NCI-H345 (cell line): Measurements from ENCODE around the gene ATP6V0E1.
"Not testable (repeated sequence)": the region's sequence is repeated elsewhere in the genome, so short reads cannot be mapped to it uniquely, and the experiment has no call there.

ENCODE experiments used
- DNase-seq: peaks from one replicate; lab custom pipeline; 2025; lab: John Stamatoyannopoulos, UW

Gene ATP6V0E1

DNA sequence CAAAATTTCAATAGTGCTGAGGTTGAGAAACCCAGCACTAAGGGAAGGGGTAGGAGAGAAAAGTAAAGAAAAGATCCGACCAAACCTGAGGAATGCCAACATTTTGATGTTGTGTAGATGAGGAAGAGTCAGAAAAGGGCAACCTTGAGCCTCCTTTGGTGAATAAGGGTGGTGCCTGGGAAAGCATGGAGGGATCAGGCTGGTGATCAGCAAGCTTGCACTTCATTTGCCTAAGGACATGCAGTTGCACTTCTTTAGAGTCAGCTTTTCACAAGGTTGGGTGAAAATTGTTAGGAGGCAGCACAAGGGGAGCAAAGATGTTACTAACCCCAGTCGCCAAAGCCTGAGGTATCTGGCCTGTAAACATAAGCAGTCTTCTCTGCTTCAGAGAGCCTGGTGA lies 20.4 kb downstream of the ATP6V0E1 start:
- DNase-seq, result no peak

DNA sequence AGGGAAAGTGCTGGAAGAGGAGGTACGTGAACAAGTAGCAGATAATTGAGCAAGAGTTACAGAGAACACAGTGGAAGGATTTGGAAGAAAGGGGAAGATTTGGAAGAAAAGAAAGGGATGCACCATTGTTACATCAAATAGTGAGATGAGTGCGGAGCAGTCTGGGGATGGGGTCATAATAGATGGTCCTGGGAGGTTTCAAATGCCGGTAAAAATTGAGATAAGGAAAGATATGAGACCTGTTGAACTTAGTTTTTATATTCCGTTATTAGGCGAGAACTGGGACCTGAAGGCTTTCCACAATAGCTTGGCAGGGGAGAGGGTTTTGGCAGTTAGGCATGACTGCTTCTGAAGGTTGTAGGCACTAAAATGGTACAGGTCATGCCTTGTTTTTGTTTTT lies 20.9 kb downstream of the ATP6V0E1 start:
- no peak for DNase-seq

DNA sequence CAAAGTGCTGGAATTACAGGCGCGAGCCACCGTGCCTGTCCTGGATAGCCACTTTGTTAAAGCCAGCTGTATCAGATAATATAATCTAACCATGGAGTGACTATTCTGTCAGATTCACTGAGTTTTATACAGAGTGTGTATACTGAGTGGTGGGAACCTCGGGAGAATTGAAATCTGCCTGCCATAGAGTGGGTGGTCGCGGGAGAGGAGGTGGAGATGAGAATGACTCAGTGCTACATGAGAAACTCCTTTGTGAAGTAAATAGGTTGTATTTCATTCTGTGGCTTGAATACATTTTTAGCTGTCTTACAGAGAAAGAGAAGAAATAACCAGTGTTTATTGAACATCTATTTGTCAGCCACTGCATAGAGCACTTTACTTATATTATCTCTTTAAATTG lies 26.4 kb downstream of the ATP6V0E1 start:
- DNase-seq, result no peak

DNA sequence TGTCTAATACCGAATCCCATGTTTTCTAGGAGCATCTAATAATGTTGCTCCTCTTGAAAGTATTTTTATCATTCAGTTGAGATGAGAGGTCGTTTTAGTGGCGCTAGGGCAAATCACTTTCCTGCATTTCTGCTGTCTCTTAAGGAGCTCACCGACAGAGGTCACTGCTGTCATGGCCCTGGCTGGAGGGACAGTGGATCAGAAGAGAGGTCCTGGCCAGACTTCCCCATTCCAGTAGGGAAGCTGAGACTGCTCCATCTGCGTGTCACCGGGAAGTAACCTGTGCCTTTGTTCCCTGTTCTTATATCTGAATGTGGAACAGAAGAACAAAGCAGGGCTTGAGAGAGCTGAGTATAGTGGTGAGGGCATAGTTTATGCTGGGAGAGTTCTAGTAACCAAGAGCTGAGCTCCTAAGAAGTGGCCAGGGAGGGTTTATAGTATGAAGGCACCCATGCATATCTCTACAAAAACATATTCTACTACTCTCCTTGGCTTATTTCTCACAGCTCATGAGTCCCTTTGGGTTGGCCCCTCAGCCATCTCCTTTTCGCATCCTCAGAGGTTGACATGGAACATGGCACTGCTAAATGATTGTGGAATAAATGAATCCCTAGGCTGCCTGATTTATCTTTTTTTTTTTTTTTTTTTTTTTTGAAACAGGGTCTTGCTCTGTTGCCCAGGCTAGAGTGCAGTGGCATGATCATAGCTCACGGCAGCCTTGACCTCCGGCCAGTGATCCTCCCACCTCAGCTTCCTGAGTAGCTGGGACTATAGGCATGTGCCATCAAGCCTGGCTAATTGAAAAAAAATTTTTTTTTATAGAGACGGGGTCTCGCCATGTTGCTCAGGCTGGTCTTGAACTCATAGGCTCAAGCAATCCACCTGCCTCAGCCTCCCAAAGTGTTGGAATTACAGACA lies 27.2 kb downstream of the ATP6V0E1 start:
- no peak for DNase-seq

DNA sequence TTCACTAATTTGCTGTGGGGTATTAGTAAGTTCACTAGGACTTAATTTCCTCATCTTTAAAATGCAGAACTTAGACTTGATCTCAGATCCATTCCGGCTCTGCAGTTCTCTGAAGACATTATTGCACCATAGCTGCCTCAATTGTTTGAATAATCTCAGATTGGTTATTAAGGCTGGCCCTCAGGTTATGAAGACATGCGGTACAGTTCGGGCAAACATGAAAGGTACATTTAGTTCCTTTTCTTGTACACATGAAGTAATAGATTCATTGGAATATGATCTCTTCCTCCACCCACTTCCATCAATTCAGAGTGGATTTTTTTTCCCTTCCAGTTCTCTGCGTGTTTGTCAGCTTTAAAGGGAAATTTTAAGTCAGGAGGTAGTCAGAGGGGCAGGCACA lies 28.0 kb downstream of the ATP6V0E1 start:
- no peak for DNase-seq

DNA sequence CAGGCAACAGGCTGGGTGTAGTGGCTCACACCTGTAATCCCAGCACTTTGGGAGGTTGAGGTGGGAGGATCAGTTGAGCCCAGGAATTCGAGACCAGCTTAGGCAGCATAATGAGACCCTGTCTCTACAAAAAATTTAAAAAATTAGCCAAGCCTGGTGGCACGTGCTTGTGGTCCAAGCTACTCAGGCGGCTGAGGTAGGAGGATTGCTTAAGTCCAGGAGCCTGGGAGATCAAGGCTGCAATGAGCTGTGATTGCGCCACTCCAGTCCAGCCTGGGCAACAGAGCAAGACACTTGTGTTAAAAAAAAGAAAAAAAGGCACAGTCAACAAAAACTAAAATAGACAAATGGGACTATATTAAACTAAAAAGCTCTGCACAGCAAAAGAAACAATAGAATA lies 29.3 kb downstream of the ATP6V0E1 start:
- no peak for DNase-seq

DNA sequence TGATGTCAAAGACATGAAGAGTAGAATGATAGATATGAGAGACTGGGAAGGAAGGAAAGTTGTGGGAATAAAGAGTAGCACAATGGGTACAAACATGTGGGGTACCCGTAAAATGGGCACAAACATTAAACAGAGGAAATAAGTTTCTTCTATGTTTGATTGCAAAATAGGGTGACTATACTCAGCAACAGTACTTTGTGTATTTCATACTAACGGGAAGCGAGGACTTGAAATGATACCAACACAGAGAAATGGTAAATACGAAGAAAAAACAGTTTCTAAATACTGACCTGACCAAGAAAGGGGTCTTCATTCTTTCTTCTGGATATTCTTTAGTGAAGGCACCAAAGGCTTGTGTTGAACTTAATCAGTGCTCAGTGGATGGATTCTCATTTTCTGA lies 31.1 kb downstream of the ATP6V0E1 start:
- no peak for DNase-seq

DNA sequence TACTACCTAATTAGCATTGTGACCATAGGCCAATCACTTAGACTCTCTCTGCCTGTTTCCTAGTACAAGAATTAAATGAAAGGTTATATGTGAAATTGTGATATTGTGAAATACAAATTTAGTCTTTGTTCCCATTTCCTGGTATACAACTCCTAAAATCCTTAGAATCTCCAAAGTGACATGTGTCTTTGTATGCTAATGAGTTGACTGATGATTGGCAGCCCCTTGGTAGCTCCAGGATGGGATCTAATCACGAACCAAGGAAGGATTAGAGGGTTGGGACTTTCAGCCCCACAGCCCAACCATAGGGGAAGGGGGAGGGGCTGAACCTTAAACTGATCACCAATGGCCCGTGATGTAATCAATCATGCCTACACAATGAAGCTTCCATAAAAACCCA lies 31.6 kb downstream of the ATP6V0E1 start:
- no peak for DNase-seq

DNA sequence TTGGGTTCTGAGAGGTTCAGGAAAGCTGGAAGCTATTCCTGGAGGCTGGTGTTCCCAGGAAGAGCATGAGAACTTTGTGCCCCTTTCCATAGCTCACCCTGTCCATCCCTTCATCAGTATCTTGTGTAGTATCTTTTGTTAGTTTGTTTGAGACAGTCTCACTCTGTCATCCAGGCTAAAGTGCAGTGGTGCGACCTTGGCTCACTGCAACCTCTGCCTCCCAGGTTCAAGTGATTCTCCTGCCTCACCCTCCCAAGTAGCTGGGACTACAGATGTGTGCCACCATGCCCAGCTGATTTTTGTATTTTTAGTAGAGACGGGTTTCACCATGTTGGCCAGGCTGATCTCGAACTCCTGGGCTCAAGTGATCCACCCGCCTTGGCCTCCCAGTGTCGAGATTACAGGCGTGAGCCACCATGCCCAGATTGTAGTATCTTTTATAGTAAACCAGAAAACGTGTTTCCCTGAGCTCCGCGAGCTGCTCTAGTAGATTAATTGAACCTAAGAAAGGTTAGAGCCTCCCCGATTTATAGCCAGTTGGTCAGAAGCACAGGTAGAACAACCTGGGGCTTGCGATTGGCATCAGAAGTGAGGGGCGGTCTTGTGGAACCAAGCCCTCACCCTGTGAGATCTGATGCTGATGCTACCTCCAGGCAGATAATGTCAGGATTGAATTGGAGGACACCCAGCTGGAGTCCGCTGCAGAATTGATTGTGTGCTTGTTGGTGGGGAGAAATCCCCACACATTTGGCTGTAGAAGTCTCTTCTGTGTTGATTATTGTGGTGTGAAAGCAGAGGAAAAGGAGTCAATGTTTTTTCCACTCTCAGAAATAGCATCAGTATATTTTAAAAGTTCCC lies 32.3 kb downstream of the ATP6V0E1 start:
- no peak for DNase-seq

DNA sequence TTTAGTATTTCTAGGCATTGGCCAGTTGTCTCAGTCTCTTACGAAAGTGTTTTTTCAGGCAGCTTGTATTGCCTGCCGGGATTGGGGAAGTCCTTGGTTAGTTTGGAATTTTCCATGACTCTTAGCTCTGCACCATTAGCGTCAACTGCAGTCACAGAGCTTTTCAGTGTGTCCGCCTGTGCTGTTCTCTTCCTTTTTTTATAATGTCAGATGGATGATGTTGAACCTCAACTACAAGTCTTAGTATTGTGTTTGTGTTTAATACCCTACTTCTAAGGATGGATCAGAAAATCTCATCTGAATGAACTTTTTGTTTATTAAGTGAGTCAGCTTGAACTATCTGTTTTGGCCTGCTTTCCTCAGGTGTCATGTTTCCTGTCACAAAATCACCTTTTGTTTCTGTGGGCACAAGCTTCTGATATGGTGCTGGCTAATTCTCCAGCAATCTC lies 33.1 kb downstream of the ATP6V0E1 start:
- DNase-seq, result peak; percentile 2

DNA sequence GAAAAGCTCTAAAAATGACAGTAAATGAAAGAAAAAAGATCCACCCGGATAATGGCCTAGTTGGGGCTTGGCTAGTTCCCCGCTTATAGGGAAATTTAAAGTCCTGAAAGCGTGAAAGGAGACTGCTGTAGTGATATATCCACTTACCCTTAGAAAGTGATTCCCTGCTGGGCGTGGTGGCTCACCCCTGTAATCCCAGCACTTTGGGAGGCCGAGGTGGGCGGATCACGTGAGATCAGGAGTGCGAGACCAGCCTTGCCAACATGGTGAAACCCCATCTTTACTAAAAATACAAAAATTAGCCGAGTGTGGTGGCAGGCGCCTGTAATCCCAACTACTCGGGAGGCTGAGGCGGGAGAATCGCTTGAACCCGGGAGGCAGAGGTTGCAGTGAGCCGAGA lies 33.5 kb downstream of the ATP6V0E1 start:
- not testable (repeated sequence) for DNase-seq

DNA sequence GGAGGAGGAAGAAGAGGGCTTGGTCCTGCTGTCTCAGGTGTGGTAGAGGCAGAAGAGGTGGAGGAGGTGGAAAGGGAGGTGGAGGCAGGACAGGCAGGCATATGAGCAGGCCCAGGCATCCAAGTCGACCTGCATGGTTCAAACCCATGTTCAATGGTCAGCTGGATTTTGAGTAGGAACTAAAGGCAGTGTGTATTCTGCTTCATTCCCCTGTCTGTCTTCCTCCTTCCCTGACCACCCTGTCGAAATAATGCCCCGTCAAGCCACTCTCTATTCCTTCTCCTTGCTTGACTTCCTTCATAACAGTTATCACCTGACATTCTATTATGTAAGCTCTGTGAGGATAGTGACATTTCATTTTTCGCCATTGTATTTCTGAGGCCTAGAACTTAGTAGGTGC lies 34.8 kb downstream of the ATP6V0E1 start:
- DNase-seq, result no peak

DNA sequence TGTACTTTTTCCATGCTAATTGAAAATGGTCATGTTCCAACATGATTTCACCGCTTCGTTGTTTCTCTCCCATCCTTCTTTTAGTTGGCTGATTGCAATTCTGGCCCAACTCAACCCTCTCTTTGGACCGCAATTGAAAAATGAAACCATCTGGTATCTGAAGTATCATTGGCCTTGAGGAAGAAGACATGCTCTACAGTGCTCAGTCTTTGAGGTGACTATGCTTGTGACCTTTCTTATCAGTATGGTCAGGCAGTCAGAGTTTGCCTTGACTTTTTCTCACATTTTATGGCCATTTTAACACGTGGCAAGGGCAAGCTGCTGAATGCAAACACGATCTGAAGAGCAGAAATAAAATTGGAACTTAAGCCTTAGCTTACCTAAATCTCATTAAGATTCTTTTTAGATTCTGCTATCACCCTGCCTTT lies 36.6 kb downstream of the ATP6V0E1 start:
- no peak for DNase-seq

DNA sequence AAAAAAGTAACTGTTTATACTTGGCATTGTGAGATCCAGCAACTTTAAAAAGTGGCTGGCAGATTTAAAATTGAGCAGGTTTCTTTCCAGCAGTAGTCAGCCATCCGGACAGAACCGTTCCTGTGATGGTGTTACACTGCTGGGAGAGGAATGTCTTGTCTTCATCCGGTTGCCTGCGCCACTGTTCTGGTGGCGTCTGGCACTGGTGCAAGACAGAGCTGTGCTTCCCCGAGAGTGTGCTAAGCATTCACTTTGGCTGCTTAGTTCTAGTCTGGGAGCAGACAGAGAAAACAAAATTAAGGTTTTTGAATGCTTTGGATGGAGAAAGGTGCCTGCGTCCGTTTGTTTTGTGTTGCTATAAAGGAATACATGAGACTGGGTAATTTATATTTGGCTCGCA lies 37.1 kb downstream of the ATP6V0E1 start:
- DNase-seq, result no peak

DNA sequence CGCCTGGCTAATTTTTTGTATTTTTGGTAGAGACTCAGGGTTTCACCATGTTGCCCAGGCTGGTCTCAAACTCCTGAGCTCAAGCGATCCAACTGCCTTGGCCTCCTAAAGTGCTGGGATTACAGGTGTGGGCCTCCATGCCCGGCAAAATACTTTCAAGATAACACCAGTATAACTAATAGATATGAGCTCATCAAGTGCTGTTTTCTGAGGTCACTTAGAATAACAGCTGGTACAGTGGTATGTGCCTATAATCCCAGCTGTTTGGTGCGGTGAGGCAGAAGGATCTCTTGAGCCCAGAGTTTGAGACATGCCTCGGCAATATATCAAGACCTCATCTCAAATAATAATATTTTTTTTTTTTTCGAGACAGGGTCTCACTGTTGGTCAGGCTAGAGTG lies 42.1 kb downstream of the ATP6V0E1 start:
- no peak for DNase-seq

DNA sequence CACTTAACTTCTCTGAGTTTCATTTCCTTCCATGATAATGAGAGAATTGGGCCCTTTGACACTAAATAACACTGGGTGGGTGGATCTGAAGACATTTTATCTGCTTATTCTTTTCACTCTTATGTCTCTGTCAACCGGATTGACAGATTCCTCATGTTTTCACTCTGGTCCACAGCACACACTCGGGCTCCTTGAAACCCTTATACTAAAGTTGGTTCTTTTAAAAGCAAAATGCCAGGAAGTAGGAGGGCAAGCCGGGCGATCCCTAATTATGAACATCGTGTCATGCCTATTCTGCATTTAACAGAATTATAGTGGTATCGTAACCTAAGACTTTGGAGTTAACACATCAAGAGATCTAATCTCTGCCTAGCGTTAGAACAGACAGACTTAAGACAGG lies 44.3 kb downstream of the ATP6V0E1 start:
- no peak for DNase-seq

DNA sequence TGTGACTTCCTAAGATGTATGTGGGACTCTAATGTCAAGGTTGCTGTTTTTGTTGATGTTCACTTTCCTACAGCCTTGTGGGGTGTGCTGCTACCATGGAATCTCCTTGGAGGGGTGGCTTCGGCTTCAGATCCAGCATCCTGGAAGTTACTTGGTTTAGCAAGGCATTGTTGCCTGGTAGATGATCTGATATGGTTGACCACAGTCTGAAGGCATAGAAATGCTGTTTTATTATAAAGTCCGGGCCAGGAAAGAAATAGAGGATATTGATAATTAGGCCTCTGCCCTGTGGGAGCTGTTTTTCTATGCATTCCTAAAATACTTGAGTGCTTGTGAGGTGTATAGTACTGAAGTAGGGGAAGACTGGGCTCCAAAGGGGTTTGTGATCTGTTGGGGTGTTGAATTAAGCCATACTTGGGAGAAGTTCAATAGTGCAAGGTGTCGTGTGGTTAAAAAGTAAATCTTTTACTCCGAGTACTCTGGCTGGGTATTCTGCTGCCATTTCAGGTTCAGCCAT lies 45.3 kb downstream of the ATP6V0E1 start:
- DNase-seq, result no peak

DNA sequence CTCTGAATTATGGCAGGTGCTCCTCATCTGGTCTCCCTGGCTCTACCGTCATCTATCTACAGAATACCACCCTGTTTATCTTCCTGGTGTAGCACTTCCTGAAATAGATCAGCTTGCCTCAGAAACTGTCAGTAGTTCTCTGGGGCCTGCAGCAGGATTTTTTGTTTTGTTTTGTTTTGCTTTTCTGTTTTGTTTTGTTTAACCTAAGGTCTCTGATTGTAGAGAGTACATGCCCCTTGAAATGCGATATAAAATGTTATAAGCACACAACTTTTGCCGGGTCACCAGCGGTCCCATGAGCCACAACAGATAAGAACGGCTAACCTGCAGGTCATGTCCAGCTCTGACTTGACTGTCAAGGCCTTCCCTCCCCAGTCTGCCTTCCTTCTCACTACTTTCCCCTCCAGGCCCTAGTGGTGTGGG lies 45.9 kb downstream of the ATP6V0E1 start:
- no peak for DNase-seq

DNA sequence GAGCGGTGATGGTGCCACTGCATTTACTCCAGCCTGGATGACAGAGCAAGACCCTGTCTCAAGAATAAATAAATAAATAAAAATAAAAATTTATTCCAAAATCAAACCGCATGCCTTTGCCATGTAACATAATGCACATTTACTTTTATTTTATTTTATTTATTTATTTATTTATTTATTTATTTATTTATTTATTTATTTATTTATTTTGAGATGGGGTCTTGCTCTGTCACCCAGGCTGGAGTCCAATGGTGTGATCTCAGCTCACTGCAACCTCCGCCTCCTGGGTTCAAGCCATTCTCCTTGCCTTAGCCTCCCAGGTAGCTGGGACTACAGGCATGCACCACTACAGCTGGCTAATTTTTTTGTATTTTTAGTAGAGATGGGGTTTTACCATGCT lies 48.5 kb downstream of the ATP6V0E1 start:
- not testable (repeated sequence) for DNase-seq

DNA sequence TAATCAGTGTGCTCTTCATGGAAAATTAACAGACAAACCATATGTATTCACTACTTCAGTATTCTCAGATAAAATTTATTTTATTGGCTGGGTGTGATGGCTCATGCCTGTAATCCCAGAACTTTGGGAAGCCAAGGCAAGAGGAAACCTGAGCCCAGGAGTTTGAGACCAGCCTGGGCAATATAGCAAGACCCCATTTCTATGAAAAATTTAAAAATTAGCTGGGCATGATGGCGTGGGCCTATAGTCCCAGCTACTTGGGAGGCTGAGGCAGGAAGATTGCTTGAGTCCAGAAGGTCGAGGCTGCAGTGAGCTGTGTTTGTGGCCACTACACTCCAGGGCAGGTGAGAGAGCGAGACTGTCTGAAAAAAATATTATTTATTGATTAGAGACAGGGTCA lies 49.2 kb downstream of the ATP6V0E1 start:
- DNase-seq, result no peak

DNA sequence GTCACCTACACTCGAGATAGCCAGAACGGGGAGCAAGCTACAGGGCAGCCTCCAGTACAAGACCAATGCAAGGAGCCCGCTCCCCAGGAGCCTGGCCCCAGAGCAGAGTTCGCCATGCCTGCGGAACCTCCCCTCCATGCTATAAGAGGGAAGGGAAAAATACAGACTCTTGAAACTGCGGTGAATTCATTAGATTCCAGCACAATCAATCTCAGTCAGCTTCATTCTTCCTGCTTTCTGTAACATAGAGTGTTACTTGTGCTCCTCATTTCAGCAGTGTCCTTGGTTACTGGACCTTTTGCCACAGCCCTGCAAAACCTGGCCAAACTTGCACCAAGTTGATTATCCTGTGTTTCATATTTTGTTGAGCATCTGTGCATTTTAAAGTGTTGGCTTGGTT lies 50.4 kb downstream of the ATP6V0E1 start:
- no peak for DNase-seq

DNA sequence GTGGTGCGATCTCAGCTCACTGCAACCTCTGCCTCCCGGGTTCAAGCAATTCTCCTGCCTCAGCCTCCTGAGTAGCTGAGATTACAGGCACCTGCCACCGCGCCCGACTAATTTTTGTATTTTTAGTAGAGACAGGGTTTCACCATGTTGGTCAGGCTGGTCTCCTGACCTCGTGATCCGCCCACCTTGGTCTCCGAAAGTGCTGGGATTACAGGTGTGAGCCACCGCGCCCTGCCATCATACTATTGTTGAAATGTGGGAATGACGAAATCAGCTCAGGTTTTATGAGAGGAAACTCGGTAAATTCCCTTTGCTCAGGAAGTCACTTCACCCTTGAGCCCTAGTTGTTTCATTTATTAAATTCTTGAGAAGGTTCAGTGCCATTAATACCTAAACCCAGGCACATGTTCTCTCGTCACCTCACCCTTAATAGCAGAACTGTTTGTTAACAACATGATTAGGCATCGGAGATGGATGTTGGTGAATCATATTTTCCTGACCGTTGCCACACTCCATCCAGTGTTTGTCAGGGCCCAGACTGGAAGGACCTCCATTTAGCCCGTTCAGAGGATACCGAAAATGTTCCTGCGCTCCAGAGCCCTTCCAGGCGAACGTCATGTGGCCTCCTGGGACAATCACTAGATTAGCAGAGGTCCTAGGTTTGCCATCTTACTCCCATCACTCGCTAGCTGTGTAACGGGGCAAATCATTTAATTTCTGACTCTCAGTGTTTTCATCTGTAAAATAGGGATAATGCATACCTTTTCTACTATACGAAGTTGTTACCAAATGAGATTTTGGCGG lies 52.5 kb downstream of the ATP6V0E1 start:
- DNase-seq, result no peak
